Activated CD8-positive, alpha-beta T cell treated with anti-CD3 and anti-CD28 coated beads, Interleukin-2, amount 10 ng/mL, durations not matched to agents 7 days and 5 days (primary cell): ENCODE results near the gene AK2. TPM values are rescaled to one million over a fixed set of nuclear protein-coding genes. Genes with fewer than 3 reads are reported as not detected.
"Not testable (repeated sequence)": the region's sequence is repeated elsewhere in the genome, so short reads cannot be mapped to it uniquely, and the experiment has no call there.

Source experiments
- ATAC-seq: fragments of 150-1000 bp; cut with Tn5 transposase; one replicate; pipeline ENCODE4 v1.10.0; 2021; ENCODE audit warnings: moderate library complexity
- CTCF ChIA-PET: fragments of 350-600 bp; sonication (Branson Sonifier 250); formaldehyde crosslinking; loops from one replicate; lab custom pipeline; 2021; ENCODE audit warnings: antibody characterized with exemption; lab: Charles Lee
- POLR2A ChIA-PET: fragments of 350-600 bp; sonication (Branson Sonifier 250); formaldehyde crosslinking; loops from one replicate; lab custom pipeline; 2021; ENCODE audit warnings: antibody characterized with exemption; lab: Charles Lee
- DNase-seq: peaks from one replicate; pipeline ENCODE4 v3.0.0-alpha.2; 2020
- H3K27ac Mint-ChIP-seq: one replicate; pipeline ENCODE4 v1.8.0; 2021; ENCODE audit warnings: mild to moderate bottlenecking, mixed read lengths
- H3K27me3 Mint-ChIP-seq: one replicate; pipeline ENCODE4 v1.8.0; 2021; ENCODE audit warnings: low read depth, mixed read lengths
- H3K36me3 Mint-ChIP-seq: one replicate; pipeline ENCODE4 v1.8.0; 2021; ENCODE audit warnings: low read depth, mixed read lengths
- H3K4me1 Mint-ChIP-seq: one replicate; pipeline ENCODE4 v1.8.0; 2021; ENCODE audit warnings: low read depth, mixed read lengths
- H3K4me3 Mint-ChIP-seq: one replicate; pipeline ENCODE4 v1.8.0; 2021; ENCODE audit warnings: mild to moderate bottlenecking, mixed read lengths
- H3K9me3 Mint-ChIP-seq: one replicate; pipeline ENCODE4 v1.8.0; 2022; ENCODE audit warnings: mixed read lengths; ENCODE audit not compliant: insufficient read depth
- total RNA-seq, 2 experiments: library from RNA; stranded (reverse); gene quantifications; one replicate each; pipeline ENCODE4 v1.2.3, GENCODE V29; 2021

AK2 gene
- total RNA-seq, 2 experiments from 2014 or later, result 206 to 215 TPM

DNA sequence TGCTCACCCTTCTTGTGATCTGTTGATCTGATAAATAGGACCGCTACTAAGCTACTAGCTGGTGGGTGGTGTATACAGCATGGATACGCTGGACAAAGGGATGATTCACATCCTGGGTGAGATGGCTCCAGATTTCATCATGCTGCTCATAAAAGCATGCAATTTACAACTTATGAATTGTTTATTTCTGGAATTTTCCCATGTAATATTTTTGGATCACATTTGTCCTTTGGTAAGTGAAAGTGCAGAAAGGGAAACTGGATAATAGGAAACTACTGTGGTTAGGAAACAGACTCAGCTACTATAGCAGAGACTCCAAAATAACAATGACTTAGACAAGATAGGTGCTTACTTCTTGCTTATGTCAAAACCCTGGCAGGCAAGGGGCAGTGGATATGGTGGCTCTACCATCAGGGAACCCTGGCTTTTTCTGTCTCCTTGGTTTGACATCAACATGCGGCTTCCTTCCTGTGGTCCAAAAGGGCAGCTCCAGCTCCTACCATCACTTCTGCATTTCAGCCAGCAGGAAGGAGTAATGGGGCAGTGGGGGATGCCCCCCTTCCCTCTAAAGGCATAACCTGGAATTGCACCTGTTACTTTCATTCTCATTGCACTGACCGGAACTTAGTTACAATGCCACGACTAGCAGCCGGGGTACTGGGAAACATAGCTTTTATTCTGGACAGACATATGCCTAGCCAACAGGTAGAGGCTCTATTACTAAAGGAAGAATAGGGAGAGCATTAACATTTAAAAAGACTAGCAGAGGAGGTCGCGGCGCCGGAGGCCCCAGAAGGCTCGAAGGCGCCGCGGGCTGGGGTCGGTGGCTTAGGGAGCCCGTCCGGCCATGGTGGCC is 13.8 kb upstream of the AK2 start:
- no peaks in the 10 kb centered on the region for H3K9me3 Mint-ChIP-seq
- H3K27ac Mint-ChIP-seq, result no peak overlapping the region
- H3K27me3 Mint-ChIP-seq, result peaks cover 8% of the 10 kb centered on the region
- ChIA-PET POLR2A (interaction anchor here (0.6 kb wide), 1 partner anchor 983 kb away, joined by 4 read pairs; no protein-coding TSS in a partner anchor), CTCF (interaction anchor here (0.7 to 1.2 kb wide), 2 partner anchors 15 to 70 kb away, joined by 3 to 4 read pairs; no protein-coding TSS in a partner anchor)
- H3K4me1 Mint-ChIP-seq, result peaks cover 27% of the 10 kb centered on the region
- peaks cover 1% of the 10 kb centered on the region for H3K36me3 Mint-ChIP-seq
- no peak overlapping the region for H3K4me3 Mint-ChIP-seq
- ATAC-seq, result no peak
- DNase-seq, result no peak

DNA sequence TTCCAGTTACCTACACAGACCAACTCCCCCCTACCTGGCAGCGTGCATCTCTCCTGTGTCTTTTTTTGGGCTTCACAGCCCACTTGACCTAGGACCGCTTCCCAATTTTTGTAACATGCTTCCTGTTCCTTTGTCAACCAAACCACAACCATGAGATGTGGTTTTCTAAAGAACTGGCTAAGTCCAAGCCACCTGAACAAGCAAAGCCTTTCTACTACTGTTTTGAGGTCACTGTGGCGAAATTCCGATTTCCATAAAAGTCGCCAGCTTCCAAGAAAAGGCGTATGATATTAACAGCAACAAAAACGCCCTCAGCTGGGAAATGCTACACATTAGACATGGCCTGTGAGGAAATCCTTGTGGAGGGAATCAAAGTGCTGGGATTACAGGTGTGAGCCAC is 12.7 kb upstream of the AK2 start:
- H3K4me3 Mint-ChIP-seq, result no peak overlapping the region
- DNase-seq (no peak), ATAC-seq (no peak)
- no peaks in the 10 kb centered on the region for H3K9me3 Mint-ChIP-seq
- ChIA-PET CTCF (interaction anchor here (1.3 to 1.5 kb wide), 2 partner anchors 37 to 156 kb away, joined by 3 read pairs; no protein-coding TSS in a partner anchor), POLR2A (interaction anchor here (0.7 to 1.1 kb wide), 2 partner anchors 14 to 24 kb away, joined by 3 read pairs; no protein-coding TSS in a partner anchor)
- peaks cover 1% of the 10 kb centered on the region for H3K36me3 Mint-ChIP-seq
- H3K4me1 Mint-ChIP-seq, result peaks cover 27% of the 10 kb centered on the region
- no peak overlapping the region for H3K27ac Mint-ChIP-seq
- peaks cover 8% of the 10 kb centered on the region for H3K27me3 Mint-ChIP-seq

DNA sequence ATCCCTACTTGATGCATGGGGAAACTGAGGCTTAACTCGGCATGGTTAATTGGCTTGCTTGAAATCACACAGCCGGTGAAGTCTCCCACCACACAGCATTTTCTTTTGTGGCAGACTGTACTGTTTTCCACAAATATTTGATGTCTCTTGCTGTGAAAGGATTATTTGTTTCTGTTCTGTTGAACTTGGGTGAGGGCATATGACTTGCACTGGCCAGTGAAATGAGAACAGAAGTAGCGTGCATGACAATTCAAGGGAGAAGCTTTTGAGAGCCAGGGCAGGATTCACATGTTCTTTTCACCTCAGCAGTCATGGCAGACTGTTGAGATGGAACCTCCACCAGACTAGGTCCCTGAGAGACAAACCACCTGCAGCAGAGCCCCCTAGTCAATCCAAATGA is 11.7 kb upstream of the AK2 start:
- Mint-ChIP-seq H3K36me3 (peaks cover 1% of the 10 kb centered on the region), H3K27ac (no peak overlapping the region), H3K4me3 (no peak overlapping the region), H3K9me3 (no peaks in the 10 kb centered on the region), H3K27me3 (peaks cover 11% of the 10 kb centered on the region), H3K4me1 (peaks cover 27% of the 10 kb centered on the region)
- POLR2A ChIA-PET, result interaction anchor here (1.1 kb wide), 1 partner anchor 14 kb away, joined by 3 read pairs; no protein-coding TSS in a partner anchor
- DNase-seq, result no peak
- CTCF ChIA-PET, result interaction anchor here (1.2 to 1.5 kb wide), 3 partner anchors 38 to 155 kb away, joined by 3 read pairs; no protein-coding TSS in a partner anchor
- no peak for ATAC-seq

- H3K27me3 Mint-ChIP-seq, result peaks cover 12% of the 10 kb centered on the region
- CTCF ChIA-PET, result interaction anchor here (1.2 to 1.6 kb wide), 3 partner anchors 38 to 79 kb away, joined by 3 to 5 read pairs (median 3); no protein-coding TSS in a partner anchor
- H3K27ac Mint-ChIP-seq, result no peak overlapping the region
- no peaks in the 10 kb centered on the region for H3K9me3 Mint-ChIP-seq
- peaks cover 27% of the 10 kb centered on the region for H3K4me1 Mint-ChIP-seq
- DNase-seq (no peak), ATAC-seq (no peak)
- no peak overlapping the region for H3K4me3 Mint-ChIP-seq
- POLR2A ChIA-PET, result interaction anchor here (0.9 kb wide), 1 partner anchor 79 kb away, joined by 4 read pairs; no protein-coding TSS in a partner anchor
- peaks cover 1% of the 10 kb centered on the region for H3K36me3 Mint-ChIP-seq
Measured at GRCh38 chr1:33047839-33048305, 11.2 kb upstream of the AK2 start.

DNA sequence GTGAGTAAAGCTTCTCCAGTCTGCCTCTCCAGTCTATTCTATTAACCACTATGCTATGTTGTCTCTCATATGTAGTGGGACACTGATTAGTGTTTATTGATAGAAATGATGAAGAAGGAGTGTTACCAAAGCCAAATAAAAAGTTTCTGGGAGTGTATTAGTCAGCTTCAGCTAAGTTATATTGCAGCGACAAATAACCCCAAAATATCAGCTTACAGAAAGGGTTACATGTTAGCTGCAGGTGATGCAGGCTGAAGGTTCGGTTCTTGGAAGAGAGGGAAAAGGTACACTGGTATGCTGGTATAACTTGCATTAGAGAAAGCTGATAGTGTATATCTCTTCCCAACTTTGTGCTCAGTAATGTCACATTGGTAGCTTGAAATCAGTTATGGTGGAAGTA is 10.6 kb upstream of the AK2 start:
- peaks cover 15% of the 10 kb centered on the region for H3K27me3 Mint-ChIP-seq
- no peak for ATAC-seq
- H3K4me3 Mint-ChIP-seq, result no peak overlapping the region
- DNase-seq, result no peak
- POLR2A ChIA-PET, result interaction anchor here (0.9 kb wide), 1 partner anchor 80 kb away, joined by 4 read pairs; no protein-coding TSS in a partner anchor
- H3K27ac Mint-ChIP-seq, result no peak overlapping the region
- peaks cover 1% of the 10 kb centered on the region for H3K36me3 Mint-ChIP-seq
- peaks cover 27% of the 10 kb centered on the region for H3K4me1 Mint-ChIP-seq
- H3K9me3 Mint-ChIP-seq, result no peaks in the 10 kb centered on the region
- CTCF ChIA-PET, result interaction anchor here (1.2 to 1.6 kb wide), 2 partner anchors 55 to 80 kb away, joined by 3 to 5 read pairs; no protein-coding TSS in a partner anchor

- H3K27me3 Mint-ChIP-seq, result peaks cover 15% of the 10 kb centered on the region
- not testable (repeated sequence) for H3K9me3 Mint-ChIP-seq, H3K4me3 Mint-ChIP-seq, DNase-seq, ATAC-seq, H3K36me3 Mint-ChIP-seq
- POLR2A ChIA-PET, result interaction anchor here (0.6 kb wide), 1 partner anchor 113 kb away, joined by 8 read pairs; no protein-coding TSS in a partner anchor
- H3K4me1 Mint-ChIP-seq, result peaks cover 27% of the 10 kb centered on the region
- peak overlapping the region; percentile 39 for H3K27ac Mint-ChIP-seq
- CTCF ChIA-PET, result interaction anchor here (1.0 to 1.3 kb wide), 2 partner anchors 9 kb away, joined by 3 read pairs; no protein-coding TSS in a partner anchor
Measured at GRCh38 chr1:33046234-33046633, 9.6 kb upstream of the AK2 start.

- ChIA-PET POLR2A (interaction anchor here (0.6 to 0.7 kb wide), 2 partner anchors 113 to 645 kb away, joined by 4 to 8 read pairs; no protein-coding TSS in a partner anchor), CTCF (interaction anchor here (1.0 to 1.3 kb wide), 2 partner anchors 9 to 10 kb away, joined by 3 read pairs; no protein-coding TSS in a partner anchor)
- peaks cover 1% of the 10 kb centered on the region for H3K36me3 Mint-ChIP-seq
- H3K4me1 Mint-ChIP-seq, result peaks cover 27% of the 10 kb centered on the region
- no peak overlapping the region for H3K4me3 Mint-ChIP-seq
- peak overlapping the region; percentile 39 for H3K27ac Mint-ChIP-seq
- DNase-seq, result peak; percentile 31
- peak; percentile 73 for ATAC-seq
- H3K27me3 Mint-ChIP-seq, result peaks cover 15% of the 10 kb centered on the region
- no peaks in the 10 kb centered on the region for H3K9me3 Mint-ChIP-seq
Measured at GRCh38 chr1:33045814-33046213, 9.1 kb upstream of the AK2 start.

GRCh38 chr1:33045246-33045645 is 8.6 kb upstream of the AK2 start:
- Mint-ChIP-seq H3K36me3 (no peaks in the 10 kb centered on the region), H3K4me1 (peaks cover 21% of the 10 kb centered on the region), H3K9me3 (no peaks in the 10 kb centered on the region), H3K27ac (no peak overlapping the region), H3K27me3 (peaks cover 15% of the 10 kb centered on the region), H3K4me3 (no peak overlapping the region)
- POLR2A ChIA-PET, result interaction anchor here (0.7 kb wide), 1 partner anchor 645 kb away, joined by 4 read pairs; no protein-coding TSS in a partner anchor
- CTCF ChIA-PET, result interaction anchor here (1.0 kb wide), 1 partner anchor 10 kb away, joined by 3 read pairs; no protein-coding TSS in a partner anchor
- no peak for ATAC-seq
- no peak for DNase-seq

DNA sequence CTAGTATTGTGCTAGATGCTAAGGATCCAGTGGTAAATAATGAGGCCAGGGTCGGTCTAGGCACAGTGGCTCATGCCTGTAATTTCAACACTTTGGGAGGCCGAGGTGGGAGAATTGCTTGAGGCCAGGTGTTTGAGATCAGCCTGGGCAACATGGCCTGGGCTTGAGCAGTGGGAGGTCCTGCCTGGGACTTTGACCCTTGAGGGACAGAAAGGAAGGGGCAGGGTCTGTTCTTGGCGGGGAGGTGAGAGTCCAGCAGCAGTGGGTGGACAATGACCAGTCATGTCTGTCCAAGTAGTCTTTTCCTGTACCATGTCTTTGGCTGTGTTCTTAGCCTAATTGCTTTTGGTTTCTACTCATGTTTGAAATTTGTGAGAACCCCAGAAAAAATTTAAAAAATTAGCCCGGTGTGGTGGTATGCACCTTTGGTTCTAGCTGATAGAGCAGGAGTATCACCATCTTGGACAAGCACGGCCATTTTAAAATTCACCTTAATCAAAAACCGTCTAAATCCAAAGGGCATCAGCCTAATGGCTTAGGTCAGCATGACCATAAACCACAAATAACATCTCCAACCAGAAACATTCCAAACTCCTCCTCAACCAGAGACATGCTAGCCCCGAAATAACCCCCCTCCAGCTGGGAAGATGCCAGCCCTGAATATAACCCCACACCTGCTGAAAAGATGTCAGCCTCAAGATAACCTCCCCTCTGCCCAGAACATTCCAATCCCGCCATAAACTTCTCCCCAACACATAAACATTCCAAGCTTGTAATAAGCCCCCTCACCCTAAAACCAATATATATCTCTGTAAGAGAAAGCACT is 6.8 kb upstream of the AK2 start:
- H3K4me3 Mint-ChIP-seq, result no peak overlapping the region
- H3K9me3 Mint-ChIP-seq, result no peaks in the 10 kb centered on the region
- peaks cover 15% of the 10 kb centered on the region for H3K27me3 Mint-ChIP-seq
- ATAC-seq (no peak), DNase-seq (no peak)
- H3K36me3 Mint-ChIP-seq, result peaks cover under 1% of the 10 kb centered on the region
- ChIA-PET POLR2A (interaction anchor here (0.9 kb wide), 1 partner anchor 13 kb away, joined by 4 read pairs; no protein-coding TSS in a partner anchor), CTCF (no interaction called here)
- H3K27ac Mint-ChIP-seq, result no peak overlapping the region
- peaks cover 18% of the 10 kb centered on the region for H3K4me1 Mint-ChIP-seq

DNA sequence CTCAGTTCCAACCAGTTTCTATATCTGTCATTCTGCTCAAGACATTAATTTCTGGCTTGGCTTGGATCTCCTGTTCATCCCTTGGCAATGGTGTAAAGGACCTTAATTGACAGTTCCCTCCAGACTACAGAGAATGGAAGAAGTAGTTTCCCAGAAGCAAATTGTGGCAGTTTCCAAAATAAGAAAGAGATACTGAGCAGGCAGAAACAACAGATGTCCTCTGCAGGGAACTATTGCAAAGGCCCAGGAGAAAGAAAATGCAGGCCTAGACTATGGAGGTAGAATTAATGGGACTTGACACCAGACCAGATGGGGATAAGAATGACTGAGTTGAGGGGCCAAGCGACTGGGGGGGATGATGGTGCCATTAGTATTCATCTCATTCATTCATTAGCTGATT is 6.1 kb upstream of the AK2 start:
- DNase-seq (no peak), ATAC-seq (no peak)
- ChIA-PET CTCF (no interaction called here), POLR2A (no interaction called here)
- Mint-ChIP-seq H3K9me3 (no peaks in the 10 kb centered on the region), H3K27me3 (peaks cover 13% of the 10 kb centered on the region), H3K36me3 (peaks cover 2% of the 10 kb centered on the region), H3K27ac (no peak overlapping the region), H3K4me3 (no peak overlapping the region), H3K4me1 (peaks cover 18% of the 10 kb centered on the region)

DNA sequence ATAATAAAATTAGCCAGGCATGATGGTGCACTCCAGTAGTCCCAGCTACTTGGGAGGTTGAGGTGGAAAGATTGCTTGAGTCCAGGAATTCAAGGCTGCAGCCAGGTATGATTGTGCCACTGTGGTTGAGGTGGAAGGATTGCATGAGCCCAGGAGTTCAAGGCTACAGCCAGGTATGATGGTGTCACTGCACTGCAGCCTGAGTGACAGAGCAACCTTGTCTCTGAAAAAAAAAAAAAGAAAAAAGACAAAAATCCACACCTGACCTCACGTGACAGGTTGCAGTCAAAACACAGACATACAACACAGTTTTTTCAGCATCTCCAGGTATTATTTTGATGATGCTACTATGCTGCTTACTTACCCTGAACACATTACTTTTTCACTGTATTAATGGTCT is 4.3 kb upstream of the AK2 start:
- peaks cover 8% of the 10 kb centered on the region for H3K36me3 Mint-ChIP-seq
- no peak for ATAC-seq
- POLR2A ChIA-PET, result no interaction called here
- CTCF ChIA-PET, result no interaction called here
- H3K27me3 Mint-ChIP-seq, result peaks cover 7% of the 10 kb centered on the region
- no peak overlapping the region for H3K4me3 Mint-ChIP-seq
- no peak overlapping the region for H3K27ac Mint-ChIP-seq
- DNase-seq, result no peak
- H3K4me1 Mint-ChIP-seq, result peaks cover 29% of the 10 kb centered on the region
- H3K9me3 Mint-ChIP-seq, result peaks cover 4% of the 10 kb centered on the region
